Inflammatory macrophage (primary cell): ENCODE measurements around the gene ORAI3.
A peak's percentile ranks its signal among the peaks of the same experiment; 100 is the strongest.

Experiments used
- DNase-seq, 2 donors: peaks; one replicate each; pipeline ENCODE4 v3.0.0-alpha.2; 2020 to 2022
- total RNA-seq, 18 experiments: gene quantifications; one replicate each; lab custom pipeline; 2026; ENCODE audit warnings: mixed read lengths in 6 of 18, inconsistent platforms in 2 of 18; lab: John Stamatoyannopoulos, UW

The ORAI3 gene
- total RNA-seq: 2.4 to 20.4 (median 11.1) reads per million in 18 experiments

DNA sequence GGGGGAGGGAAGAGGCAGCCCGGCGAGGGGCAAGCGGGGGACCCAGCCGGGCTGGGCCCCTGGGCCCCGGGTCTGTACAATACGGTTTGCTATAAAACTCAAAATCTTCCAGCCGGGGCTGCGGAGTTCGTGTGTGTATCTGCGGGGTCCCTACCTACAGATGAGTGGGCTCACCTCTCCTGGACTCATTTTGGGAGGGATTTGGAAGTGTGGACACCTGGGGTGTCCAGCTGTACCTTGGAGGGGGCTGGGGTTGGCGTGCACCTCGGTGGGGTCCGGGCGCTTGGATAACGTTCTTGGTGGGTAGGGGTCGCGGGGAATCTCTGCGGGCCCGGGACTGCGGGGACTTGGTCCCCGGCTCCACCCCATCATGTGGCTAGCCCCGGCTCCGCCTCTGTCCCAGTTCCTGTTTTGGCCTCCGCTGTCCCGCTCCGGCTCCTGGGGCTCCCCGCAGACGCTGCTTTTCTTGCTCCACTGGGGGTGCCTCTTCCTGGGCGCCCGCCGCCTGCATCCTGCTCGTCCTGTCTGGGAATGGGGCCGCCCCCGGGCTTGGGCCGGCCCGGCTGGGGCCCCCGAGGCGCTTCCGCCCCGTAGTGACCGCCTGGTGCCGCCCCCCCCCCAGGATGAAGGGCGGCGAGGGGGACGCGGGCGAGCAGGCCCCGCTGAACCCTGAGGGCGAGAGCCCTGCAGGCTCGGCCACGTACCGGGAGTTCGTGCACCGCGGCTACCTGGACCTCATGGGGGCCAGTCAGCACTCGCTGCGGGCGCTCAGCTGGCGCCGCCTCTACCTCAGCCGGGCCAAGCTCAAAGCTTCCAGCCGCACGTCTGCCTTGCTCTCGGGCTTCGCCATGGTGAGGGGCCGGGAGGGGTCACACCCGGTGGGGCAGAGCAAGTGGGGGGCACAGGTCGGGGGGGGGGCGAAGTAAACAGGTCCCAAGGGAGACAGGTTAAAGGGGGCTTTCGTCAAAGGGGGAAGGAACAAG is at the start of gene ORAI3:
ORAI3 (plus strand) TSS at position 402 of the 983 bp plus-strand sequence; CDS start at position 624, 222 bp downstream.
- DNase-seq: peak; percentile 82 to 88

DNA sequence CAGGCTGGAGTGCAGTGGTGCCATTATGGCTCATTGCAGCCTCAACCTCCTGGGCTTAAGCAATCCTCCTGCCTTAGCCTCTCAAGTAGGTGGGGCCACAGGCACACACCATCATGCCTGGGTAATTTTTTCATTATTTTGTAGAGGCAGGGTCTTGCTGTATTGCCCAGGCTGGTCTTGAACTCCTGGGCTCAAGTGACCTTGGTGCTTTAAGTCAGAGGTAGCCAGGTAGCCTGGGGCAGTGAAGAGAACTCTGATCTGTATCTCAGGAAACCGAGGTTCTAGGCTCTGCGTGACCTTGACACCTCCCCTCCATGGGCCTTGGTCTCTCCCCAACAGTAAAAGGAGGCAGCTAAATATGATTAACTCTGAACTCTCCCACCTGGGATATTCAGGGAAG is 49.1 kb upstream of the ORAI3 start:
- no peak for DNase-seq

DNA sequence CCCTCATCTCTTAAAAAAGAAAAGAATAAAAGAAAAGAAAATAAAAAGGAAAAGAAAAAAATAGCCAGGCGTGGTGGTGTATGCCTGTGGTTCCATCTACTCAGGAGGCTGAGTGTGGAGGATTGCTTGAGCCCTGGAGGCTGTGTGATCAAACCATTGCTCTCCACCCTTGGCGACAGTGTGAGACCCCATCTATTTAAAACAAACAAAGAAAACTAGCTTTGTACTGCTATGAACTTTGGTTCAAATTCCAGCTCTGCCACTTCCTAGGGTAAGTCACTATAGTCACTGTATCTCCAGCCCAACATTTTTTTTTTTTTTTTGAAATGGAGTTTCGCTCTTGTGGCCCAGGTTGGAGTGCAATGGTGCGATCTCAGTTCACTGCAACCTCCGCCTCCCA is 48.3 kb upstream of the ORAI3 start:
- no peak for DNase-seq

DNA sequence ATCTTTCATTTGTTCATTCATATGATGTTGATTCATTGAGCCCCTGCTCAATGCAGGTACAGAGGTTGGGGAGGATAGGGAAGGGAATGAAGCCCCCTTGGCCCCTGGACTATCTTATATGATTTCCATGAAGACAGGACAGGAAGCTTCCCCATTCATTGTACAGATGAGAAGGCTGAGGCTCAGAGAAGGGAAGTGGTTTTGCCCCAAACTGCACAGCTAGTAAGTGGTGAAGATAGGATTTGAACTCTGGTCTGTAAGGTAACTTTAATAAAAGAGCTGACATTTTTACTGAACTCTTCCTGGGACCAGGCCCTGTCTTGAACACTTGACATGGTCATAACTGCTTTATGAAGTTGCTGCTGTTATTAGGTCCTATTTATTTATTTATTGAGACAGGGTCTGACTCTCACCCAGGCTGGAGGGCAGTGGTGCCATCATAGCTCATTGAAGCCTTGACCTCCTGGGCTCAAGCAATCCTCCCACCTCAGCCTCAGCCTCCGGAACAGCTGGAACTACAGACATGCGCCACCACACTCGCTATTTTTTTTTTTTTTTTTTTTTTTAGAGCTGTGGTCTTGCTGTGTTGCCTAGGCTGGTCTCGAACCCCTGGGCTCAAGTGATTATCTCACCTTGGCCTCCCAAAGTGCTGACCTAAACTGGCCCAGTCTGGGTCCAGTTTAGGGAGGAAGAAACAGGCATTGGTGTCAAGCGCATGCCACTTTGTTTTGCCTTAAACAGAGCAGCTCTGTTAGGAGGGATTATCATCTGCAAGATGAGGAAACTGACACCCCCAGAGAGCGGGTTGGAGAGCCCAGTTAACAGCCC is 47.5 kb upstream of the ORAI3 start:
- DNase-seq: peak in 1 of 2 donors; percentile 15

DNA sequence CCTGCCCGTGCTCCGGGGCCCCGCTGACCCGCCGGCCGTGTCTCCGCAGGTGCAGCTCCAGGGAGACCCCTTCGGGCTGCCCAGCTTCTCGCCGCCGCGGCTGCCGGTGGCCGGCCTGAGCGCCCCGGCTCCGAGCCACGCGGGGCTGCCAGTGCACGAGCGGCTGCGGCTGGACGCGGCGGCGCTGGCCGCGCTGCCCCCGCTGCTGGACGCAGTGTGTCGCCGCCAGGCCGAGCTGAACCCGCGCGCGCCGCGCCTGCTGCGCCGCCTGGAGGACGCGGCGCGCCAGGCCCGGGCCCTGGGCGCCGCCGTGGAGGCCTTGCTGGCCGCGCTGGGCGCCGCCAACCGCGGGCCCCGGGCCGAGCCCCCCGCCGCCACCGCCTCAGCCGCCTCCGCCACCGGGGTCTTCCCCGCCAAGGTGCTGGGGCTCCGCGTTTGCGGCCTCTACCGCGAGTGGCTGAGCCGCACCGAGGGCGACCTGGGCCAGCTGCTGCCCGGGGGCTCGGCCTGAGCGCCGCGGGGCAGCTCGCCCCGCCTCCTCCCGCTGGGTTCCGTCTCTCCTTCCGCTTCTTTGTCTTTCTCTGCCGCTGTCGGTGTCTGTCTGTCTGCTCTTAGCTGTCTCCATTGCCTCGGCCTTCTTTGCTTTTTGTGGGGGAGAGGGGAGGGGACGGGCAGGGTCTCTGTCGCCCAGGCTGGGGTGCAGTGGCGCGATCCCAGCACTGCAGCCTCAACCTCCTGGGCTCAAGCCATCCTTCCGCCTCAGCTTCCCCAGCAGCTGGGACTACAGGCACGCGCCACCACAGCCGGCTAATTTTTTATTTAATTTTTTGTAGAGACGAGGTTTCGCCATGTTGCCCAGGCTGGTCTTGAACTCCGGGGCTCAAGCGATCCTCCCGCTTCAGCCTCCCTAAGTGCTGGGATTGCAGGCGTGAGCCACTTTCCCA is 46.6 kb upstream of the ORAI3 start:
- peak; percentile 61 to 87 for DNase-seq

DNA sequence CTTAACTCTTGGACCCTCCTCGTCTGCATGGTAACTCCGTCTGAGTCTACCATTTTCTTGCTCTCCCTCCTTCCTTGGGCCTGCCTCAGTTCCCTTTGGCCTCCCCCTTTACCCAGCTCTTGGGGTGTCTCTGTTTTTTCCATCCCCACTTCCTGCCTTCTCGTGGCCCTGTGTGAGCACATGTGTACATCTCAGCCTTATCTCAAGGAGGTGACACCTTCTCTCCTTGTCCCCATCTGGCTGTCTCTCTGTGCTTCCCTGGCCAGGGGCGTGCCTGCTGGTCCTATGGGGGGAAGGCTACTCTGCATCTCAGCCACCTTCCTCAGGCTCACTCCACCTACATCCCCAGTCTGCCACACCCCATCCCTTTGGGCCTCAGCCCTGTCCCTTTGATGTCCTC is 45.9 kb upstream of the ORAI3 start:
- no peak for DNase-seq

DNA sequence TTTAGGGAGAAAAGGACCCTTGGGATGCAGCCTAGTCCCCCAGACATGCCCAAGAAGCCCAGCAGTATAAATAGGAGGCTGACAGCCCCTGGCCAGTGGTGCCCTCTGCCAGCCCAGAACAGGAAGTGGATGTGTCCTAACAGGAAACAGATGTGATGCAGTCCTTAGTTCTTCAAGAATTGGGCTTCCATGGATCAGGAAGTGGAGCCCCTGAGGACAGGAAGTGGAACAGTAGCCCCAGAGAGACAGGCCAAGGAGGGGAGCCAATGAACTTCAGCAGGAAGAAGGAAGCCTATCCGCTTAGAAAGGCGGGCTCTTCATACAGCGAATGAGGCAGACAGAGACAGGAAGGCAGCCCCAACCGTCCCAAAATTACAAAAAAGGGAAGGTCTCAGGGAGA is 45.3 kb upstream of the ORAI3 start:
- peak; percentile 86 to 94 for DNase-seq

DNA sequence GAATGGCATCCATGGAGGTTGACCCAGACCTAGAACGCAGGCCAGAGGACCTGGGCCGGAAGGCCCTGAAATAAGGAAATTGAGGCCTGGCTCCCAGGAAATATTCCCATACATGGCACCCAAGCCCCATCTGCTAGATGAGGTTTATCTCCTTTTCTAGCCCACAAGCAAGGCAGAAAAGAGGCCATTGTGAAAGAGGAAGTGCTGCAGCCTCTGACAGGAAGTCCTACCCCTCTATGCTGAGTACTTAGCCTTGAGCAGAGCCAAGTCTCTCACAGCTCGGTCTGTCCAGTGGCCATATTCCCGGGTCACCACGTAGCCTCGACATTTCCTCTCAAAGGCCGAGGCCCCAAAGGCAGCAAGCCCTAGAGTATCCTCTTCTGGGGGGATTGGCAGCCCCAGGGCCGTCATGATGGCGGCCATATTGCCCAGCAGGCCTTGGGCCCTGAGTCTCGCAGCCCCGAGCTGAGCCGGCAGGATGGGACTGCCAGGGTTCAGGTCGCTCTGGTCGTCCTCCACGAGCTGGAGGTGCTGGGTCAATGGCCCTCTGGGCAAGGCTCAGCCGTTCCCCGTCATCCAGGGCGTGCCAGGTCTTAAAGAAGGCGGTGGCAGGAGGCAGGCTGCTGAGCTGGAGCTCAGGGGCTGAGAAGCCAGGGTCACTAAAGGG is 44.6 kb upstream of the ORAI3 start:
- DNase-seq: peak; percentile 29 to 42

DNA sequence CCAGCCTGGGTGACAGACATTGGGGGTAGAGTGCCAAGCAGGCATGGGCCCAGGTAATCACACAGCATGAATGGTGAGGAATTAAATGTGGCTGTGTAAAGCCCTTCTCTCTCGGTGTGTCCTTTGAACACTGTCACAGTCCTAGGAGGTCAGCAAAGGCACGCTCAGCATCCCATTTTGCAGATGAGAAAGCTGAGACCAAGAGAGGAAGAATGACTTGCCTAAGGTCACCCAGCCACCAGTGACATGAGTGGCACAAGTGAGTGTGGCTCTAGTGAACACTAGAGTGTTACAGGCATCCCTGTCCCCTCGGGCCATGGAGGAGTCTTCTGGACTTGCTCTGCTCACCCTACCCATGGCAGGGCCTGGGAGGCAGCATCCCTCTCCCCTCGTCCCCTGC is 41.8 kb upstream of the ORAI3 start:
- DNase-seq: no peak

DNA sequence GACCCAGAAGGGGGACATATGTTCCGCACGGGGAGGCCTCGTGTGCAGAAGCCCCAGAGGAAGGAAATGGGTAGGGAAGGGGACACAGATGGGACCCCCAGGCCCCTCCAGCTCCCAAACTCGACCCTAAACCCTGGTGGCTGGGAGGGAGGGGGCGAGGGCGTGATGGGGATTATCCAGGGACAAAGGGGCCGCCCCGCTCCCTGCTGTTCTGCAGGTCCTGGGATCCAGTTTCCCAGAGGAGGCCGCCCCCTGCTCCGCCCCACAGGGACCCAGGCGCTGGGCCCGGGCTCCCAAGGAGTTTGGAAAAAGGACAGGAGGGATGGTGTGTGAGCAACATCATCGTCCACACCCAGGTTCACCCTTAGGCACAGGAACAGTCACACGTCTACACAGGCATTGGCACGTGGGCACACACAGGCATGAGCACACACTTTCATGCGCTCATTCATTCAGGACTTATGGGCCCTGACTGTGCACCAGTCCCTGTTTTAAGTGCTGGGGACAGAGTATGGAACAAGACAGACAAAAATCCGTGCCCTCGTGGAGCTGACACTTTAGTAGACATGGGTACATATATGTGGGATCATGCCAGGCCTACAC is 38.3 kb upstream of the ORAI3 start:
- DNase-seq: no peak

DNA sequence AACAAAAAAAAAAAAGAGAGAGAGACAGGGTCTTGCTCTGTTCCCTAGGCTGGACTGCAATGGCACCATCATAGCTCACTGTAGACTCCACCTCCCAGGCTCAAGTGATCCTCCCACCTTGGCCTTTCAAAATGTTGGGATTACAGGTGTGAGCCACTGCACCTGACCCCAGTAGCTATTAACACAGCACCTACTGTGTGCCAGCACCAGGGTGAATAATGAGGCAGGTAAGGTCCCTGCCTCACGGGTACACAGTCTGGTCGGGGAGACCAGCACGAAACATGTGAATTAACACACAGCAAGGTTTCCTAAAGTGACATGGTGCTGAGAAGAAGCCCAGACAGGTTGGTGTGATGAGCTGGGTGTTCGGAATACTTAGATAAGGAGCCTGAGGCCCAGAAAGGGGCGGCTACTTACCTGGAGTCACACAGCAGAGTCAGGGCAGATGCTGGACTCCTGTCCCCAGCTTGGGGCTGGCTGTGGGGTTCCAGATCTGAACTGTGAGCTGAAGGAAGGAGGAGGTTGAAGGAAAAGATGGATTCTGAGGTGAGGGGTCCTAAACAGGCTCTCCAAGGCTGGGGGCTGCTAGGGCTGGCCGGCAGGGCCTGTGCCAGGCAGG is 36.0 kb upstream of the ORAI3 start:
- DNase-seq: no peak

DNA sequence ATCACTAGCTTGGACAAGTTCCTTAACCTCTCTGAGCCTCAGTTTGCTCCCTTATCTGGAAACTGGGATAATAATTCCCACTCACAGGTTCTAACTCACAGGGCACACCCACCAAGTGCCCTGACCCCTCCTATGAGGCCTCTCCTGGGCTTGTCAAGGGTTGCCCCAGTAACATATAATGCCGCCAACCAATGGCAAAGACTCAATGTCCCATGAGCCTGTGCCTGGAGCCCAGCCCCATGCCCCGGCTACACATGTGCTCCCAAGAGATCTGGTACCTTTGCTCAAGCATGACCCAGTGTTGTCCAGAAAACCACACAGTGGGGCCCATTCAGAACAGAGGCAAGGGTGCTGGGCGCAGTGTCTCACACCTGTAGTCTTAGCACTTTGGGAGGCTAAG is 34.0 kb upstream of the ORAI3 start:
- DNase-seq: no peak

DNA sequence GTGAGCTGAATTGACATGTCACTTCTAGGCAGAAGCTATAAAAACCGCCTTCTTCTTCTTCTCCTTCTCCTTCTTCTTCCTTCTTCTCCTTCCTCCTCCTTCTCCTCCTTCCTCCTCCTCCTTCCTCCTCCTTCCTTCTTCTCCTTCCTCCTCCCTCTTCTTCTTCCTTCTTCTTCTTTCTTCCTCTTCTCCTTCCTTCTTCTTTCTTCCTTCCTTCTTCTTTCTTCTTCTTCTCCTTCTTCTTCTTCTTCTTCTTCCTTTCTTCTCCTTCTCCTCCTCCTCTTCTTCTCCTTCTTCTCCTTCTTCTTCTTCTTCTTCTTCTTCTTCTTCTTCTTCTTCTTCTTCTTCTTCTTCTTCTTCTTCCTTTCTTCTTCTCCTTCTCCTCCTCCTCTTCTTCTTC is 30.3 kb upstream of the ORAI3 start:
- DNase-seq: no peak

DNA sequence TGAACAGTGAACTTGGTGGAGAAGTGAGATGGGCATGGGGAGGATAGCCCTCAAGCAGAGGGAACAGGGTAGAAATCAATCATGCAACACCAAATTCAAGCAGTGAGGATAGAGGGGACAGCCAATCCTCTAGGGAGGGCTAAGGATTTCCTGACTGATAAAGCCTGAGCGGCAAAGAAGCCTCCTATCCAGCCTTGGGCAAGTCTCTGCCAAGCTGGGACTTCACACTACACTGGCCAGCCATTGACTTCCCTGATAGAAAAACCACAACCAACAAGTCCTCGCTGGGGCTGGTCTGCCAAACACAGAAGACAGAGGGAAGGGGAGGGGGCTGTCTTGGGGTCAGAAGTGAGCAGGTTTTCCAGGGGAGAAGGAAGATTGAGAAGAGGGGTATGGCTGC is 28.0 kb upstream of the ORAI3 start:
- no peak for DNase-seq

DNA sequence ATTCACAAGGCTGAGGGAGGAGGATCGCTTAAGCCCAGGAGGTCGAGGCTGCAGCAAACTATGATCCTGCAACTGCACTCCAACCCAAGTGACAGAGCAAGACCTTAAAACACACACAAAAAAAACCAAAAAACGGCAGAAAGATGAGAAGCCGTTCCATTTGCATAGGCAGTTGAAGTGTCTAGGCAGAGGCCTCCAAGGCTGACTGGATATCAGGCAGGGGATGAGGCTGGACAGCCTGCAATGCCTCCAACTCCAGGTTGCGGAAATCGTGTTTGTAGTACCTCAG is 27.5 kb upstream of the ORAI3 start:
- no peak for DNase-seq

DNA sequence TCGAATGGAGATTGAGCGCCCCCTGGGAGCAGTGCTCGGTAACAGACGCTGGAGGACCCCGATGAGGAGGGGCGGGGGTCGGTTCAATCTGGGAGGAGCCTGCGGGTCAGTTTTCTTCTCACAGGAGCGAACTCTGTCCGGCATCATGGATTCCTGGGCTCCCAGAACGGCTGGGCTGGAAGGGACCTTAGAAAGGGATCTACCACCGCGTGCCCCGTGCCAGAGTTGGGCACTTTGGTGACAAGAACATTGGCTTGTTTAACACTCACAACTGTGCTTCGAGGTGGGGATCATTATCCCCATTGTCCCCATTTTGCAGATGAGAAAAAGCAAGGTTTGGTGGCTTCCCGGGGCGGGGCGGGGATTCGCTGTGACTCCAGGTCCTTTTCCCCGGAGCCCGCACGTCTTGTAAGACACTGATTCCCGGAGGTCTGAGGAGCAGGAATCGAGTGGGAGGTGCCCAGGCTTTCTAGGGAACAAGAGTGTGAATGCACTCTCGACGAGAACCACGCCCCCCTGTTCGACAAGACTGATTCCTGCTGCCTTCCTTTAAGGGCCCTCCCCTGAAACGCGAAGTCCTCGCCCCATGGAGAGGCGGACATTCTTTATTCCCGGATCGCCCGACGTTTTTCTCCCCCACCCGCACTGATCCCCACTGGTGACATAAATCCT is 27.0 kb upstream of the ORAI3 start:
- DNase-seq: peak; percentile 81 to 83

DNA sequence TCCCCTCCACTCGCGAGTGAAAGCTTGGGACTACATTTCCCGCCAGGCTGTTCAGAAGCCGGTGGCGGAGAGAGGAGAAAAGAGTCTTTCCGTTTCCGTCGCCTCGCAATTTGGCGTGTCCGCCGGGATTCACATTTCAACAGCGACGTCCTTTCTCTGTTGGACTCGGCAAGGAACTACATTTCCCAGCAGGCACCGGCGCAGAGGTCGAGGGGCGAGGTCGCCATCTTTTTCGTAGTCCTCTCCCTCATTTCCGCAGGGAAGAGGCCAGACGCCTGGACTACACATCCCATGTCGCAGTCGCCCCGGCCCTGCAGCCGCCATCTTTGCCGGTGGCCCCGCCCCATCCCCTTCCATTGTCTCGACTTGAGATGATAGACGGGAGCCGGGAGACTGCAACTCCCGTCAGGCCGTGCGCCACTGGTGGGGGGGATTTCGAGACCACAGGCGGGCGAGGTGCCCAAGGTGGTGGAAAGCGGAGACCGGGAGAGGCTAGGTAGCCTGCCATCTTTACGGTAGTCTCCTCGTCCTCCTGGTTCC is 26.4 kb upstream of the ORAI3 start:
- peak; percentile 100 for DNase-seq

DNA sequence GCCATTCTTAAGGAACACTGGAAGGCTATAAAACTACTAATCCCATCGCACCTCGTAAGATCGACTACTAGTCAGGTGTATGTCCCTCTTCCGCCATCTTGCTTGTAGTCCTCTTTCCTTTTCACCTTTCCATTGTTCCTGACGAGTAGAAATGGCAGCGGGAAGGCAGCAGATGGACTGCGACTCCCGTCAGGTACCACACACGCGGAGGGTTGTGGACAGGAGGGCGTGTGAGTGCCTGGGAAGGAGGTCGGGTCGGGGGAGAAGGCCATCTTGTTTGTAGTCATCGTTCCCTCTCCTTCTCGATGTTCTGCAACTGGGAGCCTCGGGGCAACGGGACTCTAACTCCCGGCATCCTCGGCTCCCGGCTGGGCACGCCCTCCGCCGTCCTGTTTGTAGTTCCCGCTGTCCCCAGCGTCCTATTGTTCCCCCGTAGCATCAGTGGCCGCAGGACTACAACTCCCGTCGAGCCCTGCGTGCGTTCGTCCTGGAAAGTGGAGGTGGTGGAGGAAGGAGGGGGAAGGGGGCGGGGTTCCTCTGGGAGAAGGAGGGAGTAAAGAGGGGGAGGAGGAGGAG is 25.8 kb upstream of the ORAI3 start:
- DNase-seq: peak; percentile 99

DNA sequence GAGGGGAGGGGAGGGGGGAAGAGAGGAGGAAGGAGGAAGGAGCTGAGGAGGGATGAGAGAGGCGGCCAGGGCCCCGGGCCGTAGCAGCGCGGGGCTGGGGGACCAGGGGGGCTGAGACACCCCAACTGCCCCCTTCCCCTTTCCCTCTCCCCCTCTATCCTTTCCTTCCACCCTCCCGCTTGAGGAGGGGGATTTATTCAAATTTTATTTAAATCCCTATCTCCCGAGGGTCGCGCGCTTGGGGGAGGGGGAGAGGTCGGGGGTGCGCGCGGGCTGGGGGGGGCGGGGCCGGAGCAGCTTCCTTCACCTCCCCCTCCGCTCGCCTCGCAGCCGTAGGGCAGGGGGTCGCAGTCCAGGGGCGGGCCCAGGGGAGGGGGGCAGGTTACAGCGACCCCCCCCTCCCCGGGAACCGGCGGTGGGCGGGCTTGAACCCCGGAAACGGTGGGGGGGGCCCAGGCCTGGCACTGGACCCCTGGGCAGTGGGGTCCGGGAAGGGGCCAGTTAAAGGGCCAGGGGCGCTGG is 25.3 kb upstream of the ORAI3 start, which contains the start of gene FBXL19:
FBXL19 (plus strand) TSS at position 19 of the 522 bp plus-strand sequence. CDS start 2,183 bp downstream, outside the sequence.
- DNase-seq: no peak
